HepG2 (cell line): ENCODE measurements around the gene GTF2H2C. TPM values are rescaled to one million over a fixed set of nuclear protein-coding genes. Genes with fewer than 3 reads are reported as not detected.

Source experiments
- ARID2 ChIP-seq: sonication (generic); formaldehyde crosslinking; IDR thresholded peaks from 2 replicates; pipeline ENCODE4 v1.8.1; 2022; ENCODE audit warnings: mild to moderate bottlenecking, missing genetic modification reagents, borderline replicate concordance
- CREB1 ChIP-seq, 2 experiments: fragments of 450-650 bp in 1 of 2; IDR thresholded peaks; 2 replicates each; pipeline ENCODE4 v1.6.1; 2016 to 2017; ENCODE audit warnings: control low read depth in 1 of 2, mild to moderate bottlenecking in 1 of 2, missing compliant biosample characterization in 1 of 2, missing genetic modification characterization in 1 of 2
- ISL2 ChIP-seq: sonication (generic); formaldehyde crosslinking; IDR thresholded peaks from 2 replicates; pipeline ENCODE4 v1.5.0; 2020; ENCODE audit warnings: missing genetic modification reagents
- KAT7 ChIP-seq: IDR thresholded peaks from 2 replicates; pipeline ENCODE4 v1.6.1; 2018; ENCODE audit warnings: borderline replicate concordance, missing compliant biosample characterization
- KLF9 ChIP-seq: IDR thresholded peaks from 2 replicates; pipeline ENCODE4 v1.6.1; 2016; ENCODE audit warnings: low read depth
- MBNL3 ChIP-seq: fragments of 250-450 bp; sonication (Bioruptor Pico); conservative IDR thresholded peaks from 2 replicates; pipeline ENCODE4 v1.8.0; 2022; ENCODE audit warnings: mild to moderate bottlenecking, inconsistent platforms
- MED1 ChIP-seq: sonication (generic); formaldehyde crosslinking; IDR thresholded peaks from 2 replicates; pipeline ENCODE4 v1.4.0; 2020; ENCODE audit warnings: missing genetic modification reagents
- NFKBIZ ChIP-seq: IDR thresholded peaks from 2 replicates; pipeline ENCODE4 v1.6.1; 2018; ENCODE audit warnings: missing genetic modification reagents, missing compliant biosample characterization
- NR1H2 ChIP-seq: sonication (generic); formaldehyde crosslinking; IDR thresholded peaks from 2 replicates; pipeline ENCODE4 v1.8.1; 2022; ENCODE audit warnings: low read depth, missing genetic modification reagents, borderline replicate concordance
- PPARG ChIP-seq: conservative IDR thresholded peaks from 2 replicates; pipeline ENCODE4 v1.6.1; 2016; ENCODE audit warnings: missing biosample characterization, missing genetic modification reagents
- SOX13 ChIP-seq, 3 experiments: fragments of 450-650 bp in 1 of 3; sonication (generic) in 1 of 3; formaldehyde crosslinking in 1 of 3; IDR thresholded peaks in 2 of 3; conservative IDR thresholded peaks in 1 of 3; 2 replicates each; pipeline versions ENCODE4 v1.5.0 to v1.6.1; 2016 to 2020; ENCODE audit warnings: antibody characterized with exemption in 1 of 3, mild to moderate bottlenecking in 1 of 3, missing compliant biosample characterization in 1 of 3, missing genetic modification reagents in 1 of 3, moderate library complexity in 1 of 3
- THAP11 ChIP-seq: IDR thresholded peaks from 2 replicates; pipeline ENCODE4 v1.6.1; 2016; ENCODE audit warnings: missing biosample characterization, missing genetic modification reagents
- ZFX ChIP-seq: sonication (generic); formaldehyde crosslinking; IDR thresholded peaks from 2 replicates; pipeline ENCODE4 v1.4.0; 2020; ENCODE audit warnings: mild to moderate bottlenecking, low read depth, missing genetic modification reagents, moderate library complexity
- ZMYM4 ChIP-seq: sonication (generic); formaldehyde crosslinking; IDR thresholded peaks from 2 replicates; pipeline ENCODE4 v1.8.1; 2023; ENCODE audit warnings: mild to moderate bottlenecking, missing genetic modification reagents
- ZNF101 ChIP-seq: sonication (generic); formaldehyde crosslinking; IDR thresholded peaks from 2 replicates; pipeline ENCODE4 v1.4.0; 2020; ENCODE audit warnings: mild to moderate bottlenecking, low read depth, missing genetic modification reagents, borderline replicate concordance
- ZNF451 ChIP-seq: sonication (generic); formaldehyde crosslinking; IDR thresholded peaks from 2 replicates; pipeline ENCODE4 v1.5.0; 2020; ENCODE audit warnings: mild to moderate bottlenecking, missing genetic modification reagents
- ZNF569 ChIP-seq: sonication (generic); formaldehyde crosslinking; IDR thresholded peaks from 2 replicates; pipeline ENCODE4 v1.5.0; 2020; ENCODE audit warnings: mild to moderate bottlenecking, missing genetic modification reagents, moderate library complexity, borderline replicate concordance
- ZNF790 ChIP-seq: sonication (generic); formaldehyde crosslinking; IDR thresholded peaks from 2 replicates; pipeline ENCODE4 v1.8.0; 2022; ENCODE audit warnings: missing genetic modification reagents, mild to moderate bottlenecking, borderline replicate concordance
- polyA plus RNA-seq, 8 experiments: library from polyadenylated mRNA; depleted of rRNA in 3 of 8; stranded (reverse) in 7 of 8; unstranded in 1 of 8; fragments of >200 nt; fragmentation: Illumina TruSeq in 4 of 8; extraction: Trizol in 4 of 8; gene quantifications; 2 replicates each; pipeline versions ENCODE4 v1.2.1 to v1.2.3, GENCODE V29; 2011 to 2016; ENCODE audit warnings: low read depth in 4 of 8, missing spikeins in 1 of 8, mixed read lengths in 1 of 8; ENCODE audit not compliant: insufficient read depth in 1 of 8
- total RNA-seq, 5 experiments: library from RNA; depleted of rRNA; stranded (reverse); fragments of >200 nt; fragmentation: Illumina TruSeq; extraction: Trizol; gene quantifications; 2 replicates each; pipeline ENCODE4 v1.2.3, GENCODE V29; 2016; ENCODE audit warnings: low read depth in 1 of 5
- TF ChIP-seq, protein P1 (sequence below): sonication (generic); formaldehyde crosslinking; IDR thresholded peaks from 2 replicates; pipeline ENCODE4 v1.8.0; 2022; ENCODE audit warnings: missing genetic modification reagents, mild to moderate bottlenecking, inconsistent platforms, borderline replicate concordance
- TF ChIP-seq, protein P2 (sequence below): IDR thresholded peaks from 2 replicates; pipeline ENCODE4 v1.6.1; 2016; ENCODE audit warnings: mild to moderate bottlenecking
- TF ChIP-seq, protein P3 (sequence below): fragments of 450-650 bp; IDR thresholded peaks from 2 replicates; pipeline ENCODE4 v1.6.1; 2016
- TF ChIP-seq, protein P4 (sequence below): sonication (generic); formaldehyde crosslinking; IDR thresholded peaks from 2 replicates; pipeline ENCODE4 v1.5.1; 2020; ENCODE audit warnings: mild to moderate bottlenecking, missing genetic modification reagents, moderate library complexity
- TF ChIP-seq, protein P5 (sequence below): sonication (generic); formaldehyde crosslinking; IDR thresholded peaks from 2 replicates; pipeline ENCODE4 v1.4.0; 2020; ENCODE audit warnings: missing genetic modification reagents

GTF2H2C gene
- total and polyA plus RNA-seq, 2 of the 13 experiments (the other 11 are each of a cell fraction or from before 2014, with no cell fraction given), result 29.7 to 62.9 TPM

DNA sequence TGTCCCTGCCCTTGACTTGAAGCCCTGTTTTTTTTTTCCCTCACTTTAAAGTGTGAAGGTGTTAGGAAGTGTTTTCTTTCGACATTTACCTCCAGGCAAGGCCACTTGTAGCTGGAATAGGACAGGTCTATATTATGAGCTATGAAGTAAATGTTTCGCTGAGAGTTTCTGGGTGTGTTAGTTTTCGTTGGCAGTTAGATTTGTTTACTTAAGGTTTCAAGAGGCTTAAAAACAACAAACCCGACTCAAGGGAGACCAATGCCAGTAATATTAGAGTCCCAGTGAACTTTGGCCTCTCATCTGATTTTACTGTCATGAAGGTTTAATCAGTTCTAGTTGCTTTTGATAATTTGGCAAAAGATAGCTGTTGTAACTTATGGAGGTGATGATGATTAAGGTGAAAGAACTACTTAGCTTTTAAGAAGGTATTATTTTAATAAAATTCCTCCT is 42.2 kb upstream of the GTF2H2C start (continued):
- TF ChIP-seq, protein P1, sequence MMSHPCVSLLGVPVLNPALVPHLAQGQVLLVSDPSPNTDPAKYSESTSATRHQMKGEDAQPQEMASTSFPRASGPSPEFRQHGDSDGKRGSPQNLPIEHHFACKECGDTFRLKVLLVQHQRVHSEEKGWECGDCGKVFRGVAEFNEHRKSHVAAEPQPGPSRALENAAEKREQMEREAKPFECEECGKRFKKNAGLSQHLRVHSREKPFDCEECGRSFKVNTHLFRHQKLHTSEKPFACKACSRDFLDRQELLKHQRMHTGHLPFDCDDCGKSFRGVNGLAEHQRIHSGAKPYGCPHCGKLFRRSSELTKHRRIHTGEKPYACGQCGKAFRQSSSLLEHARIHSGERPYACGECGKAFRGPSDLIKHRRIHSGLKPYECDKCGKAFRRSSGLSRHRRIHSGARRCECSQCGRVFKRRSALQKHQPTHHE (CRISPR knock-in tag), result no peak
- TF ChIP-seq KLF9 (CRISPR knock-in tag), result no peak
- peak; percentile 24; the same call in 1 of the 2 replicates for TF ChIP-seq MED1 (CRISPR knock-in tag)
- TF ChIP-seq NR1H2 (CRISPR knock-in tag), result no peak
- TF ChIP-seq, protein P2, sequence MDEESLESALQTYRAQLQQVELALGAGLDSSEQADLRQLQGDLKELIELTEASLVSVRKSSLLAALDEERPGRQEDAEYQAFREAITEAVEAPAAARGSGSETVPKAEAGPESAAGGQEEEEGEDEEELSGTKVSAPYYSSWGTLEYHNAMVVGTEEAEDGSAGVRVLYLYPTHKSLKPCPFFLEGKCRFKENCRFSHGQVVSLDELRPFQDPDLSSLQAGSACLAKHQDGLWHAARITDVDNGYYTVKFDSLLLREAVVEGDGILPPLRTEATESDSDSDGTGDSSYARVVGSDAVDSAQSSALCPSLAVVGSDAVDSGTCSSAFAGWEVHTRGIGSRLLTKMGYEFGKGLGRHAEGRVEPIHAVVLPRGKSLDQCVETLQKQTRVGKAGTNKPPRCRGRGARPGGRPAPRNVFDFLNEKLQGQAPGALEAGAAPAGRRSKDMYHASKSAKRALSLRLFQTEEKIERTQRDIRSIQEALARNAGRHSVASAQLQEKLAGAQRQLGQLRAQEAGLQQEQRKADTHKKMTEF, result peak; percentile 33; the same call in 1 of the 2 replicates
- no peak for TF ChIP-seq SOX13 (IDR thresholded peaks at IDR 0.05)
- peak in 1 of 2 experiments; percentile 75; a peak in 2 of 4 replicates for TF ChIP-seq SOX13 (CRISPR knock-in tag; conservative IDR thresholded peaks at IDR 0.05 in 1 of 2, IDR thresholded peaks at IDR 0.05 in 1 of 2)
- no peak for TF ChIP-seq ZNF451 (CRISPR knock-in tag)
- no peak for TF ChIP-seq NFKBIZ (CRISPR knock-in tag)
- TF ChIP-seq KAT7 (CRISPR knock-in tag), result 0 out of 2 replicates have a peak, but pooled peaks have one; percentile 33
- TF ChIP-seq ZFX (CRISPR knock-in tag), result no peak
- TF ChIP-seq ZMYM4, result 0 out of 2 replicates have a peak, but pooled peaks have one; percentile 30
- TF ChIP-seq, protein P3, sequence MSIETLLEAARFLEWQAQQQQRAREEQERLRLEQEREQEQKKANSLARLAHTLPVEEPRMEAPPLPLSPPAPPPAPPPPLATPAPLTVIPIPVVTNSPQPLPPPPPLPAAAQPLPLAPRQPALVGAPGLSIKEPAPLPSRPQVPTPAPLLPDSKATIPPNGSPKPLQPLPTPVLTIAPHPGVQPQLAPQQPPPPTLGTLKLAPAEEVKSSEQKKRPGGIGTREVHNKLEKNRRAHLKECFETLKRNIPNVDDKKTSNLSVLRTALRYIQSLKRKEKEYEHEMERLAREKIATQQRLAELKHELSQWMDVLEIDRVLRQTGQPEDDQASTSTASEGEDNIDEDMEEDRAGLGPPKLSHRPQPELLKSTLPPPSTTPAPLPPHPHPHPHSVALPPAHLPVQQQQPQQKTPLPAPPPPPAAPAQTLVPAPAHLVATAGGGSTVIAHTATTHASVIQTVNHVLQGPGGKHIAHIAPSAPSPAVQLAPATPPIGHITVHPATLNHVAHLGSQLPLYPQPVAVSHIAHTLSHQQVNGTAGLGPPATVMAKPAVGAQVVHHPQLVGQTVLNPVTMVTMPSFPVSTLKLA, result no peak
- no peak for TF ChIP-seq ZNF569 (CRISPR knock-in tag)
- no peak for TF ChIP-seq ZNF101 (CRISPR knock-in tag)
- TF ChIP-seq, protein P4, sequence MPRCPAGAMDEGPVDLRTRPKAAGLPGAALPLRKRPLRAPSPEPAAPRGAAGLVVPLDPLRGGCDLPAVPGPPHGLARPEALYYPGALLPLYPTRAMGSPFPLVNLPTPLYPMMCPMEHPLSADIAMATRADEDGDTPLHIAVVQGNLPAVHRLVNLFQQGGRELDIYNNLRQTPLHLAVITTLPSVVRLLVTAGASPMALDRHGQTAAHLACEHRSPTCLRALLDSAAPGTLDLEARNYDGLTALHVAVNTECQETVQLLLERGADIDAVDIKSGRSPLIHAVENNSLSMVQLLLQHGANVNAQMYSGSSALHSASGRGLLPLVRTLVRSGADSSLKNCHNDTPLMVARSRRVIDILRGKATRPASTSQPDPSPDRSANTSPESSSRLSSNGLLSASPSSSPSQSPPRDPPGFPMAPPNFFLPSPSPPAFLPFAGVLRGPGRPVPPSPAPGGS (CRISPR knock-in tag), result no peak
- TF ChIP-seq, protein P5, sequence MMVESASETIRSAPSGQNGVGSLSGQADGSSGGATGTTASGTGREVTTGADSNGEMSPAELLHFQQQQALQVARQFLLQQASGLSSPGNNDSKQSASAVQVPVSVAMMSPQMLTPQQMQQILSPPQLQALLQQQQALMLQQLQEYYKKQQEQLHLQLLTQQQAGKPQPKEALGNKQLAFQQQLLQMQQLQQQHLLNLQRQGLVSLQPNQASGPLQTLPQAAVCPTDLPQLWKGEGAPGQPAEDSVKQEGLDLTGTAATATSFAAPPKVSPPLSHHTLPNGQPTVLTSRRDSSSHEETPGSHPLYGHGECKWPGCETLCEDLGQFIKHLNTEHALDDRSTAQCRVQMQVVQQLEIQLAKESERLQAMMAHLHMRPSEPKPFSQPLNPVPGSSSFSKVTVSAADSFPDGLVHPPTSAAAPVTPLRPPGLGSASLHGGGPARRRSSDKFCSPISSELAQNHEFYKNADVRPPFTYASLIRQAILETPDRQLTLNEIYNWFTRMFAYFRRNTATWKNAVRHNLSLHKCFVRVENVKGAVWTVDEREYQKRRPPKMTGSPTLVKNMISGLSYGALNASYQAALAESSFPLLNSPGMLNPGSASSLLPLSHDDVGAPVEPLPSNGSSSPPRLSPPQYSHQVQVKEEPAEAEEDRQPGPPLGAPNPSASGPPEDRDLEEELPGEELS (CRISPR knock-in tag), result peak; percentile 76
- TF ChIP-seq MBNL3 (CRISPR knock-in tag), result no peak
- TF ChIP-seq THAP11 (CRISPR knock-in tag), result 0 out of 2 replicates have a peak, but pooled peaks have one; percentile 26
- TF ChIP-seq ISL2 (CRISPR knock-in tag), result peak; percentile 34; the same call in 1 of the 2 replicates
- no peak for TF ChIP-seq PPARG (CRISPR knock-in tag)
- no peak for TF ChIP-seq CREB1 (IDR thresholded peaks at IDR 0.05)
- TF ChIP-seq CREB1 (CRISPR knock-in tag; IDR thresholded peaks at IDR 0.05), result peak; percentile 50; the same call in 1 of the 2 replicates
- no peak for TF ChIP-seq ARID2 (CRISPR knock-in tag)
- TF ChIP-seq ZNF790 (CRISPR knock-in tag), result no peak
